ENCODE measurements around the gene RAN. TPM values are rescaled to one million over a fixed set of nuclear protein-coding genes. Genes with fewer than 3 reads are reported as not detected.
"Not testable (repeated sequence)": the region's sequence is repeated elsewhere in the genome, so short reads cannot be mapped to it uniquely, and the experiment has no call there.

RAN gene
- total and polyA plus RNA-seq, 7 donors, result 160 to 509 (median 186) TPM

- 1% methylated on average over 79 of the region's 79 CpGs for WGBS, 2 donors
- intact Hi-C loops (cut with DNase I), result loop anchor here (1.0 kb wide), 1 partner anchor 32 kb away; no protein-coding TSS in a partner anchor
- TF ChIP-seq POLR2AphosphoS5 (IDR thresholded peaks at IDR 0.05), result peak in 1 of 4 donors; percentile 36
- no peak for TF ChIP-seq EP300 (IDR thresholded peaks at IDR 0.05)
- TF ChIP-seq CTCF (IDR thresholded peaks at IDR 0.05), result no peak
- TF ChIP-seq POLR2A (IDR thresholded peaks at IDR 0.05), result no peak
- peak; percentile 93 for DNase-seq
- Histone ChIP-seq H3K27me3 (no peaks in the 10 kb centered on the region), H3K27ac (peak within 1 kb of the TSS; percentile 82 to 90 (median 83)), H3K36me3 (no peaks in the 10 kb centered on the region), H3K4me3 (peak within 1 kb of the TSS; percentile 87 to 100 (median 94)), H3K9me3 (no peaks in the 10 kb centered on the region), H3K4me1 (peaks cover 0 to 24% (median 14%) of the 10 kb centered on the region in 4 donors)
Measured at GRCh38 chr12:130838951-130839769, 32.7 kb upstream of the RAN start, which contains the start of gene STX2. TSS of gene STX2 (minus strand) at chr12:130839250. CDS start at chr12:130839099, 151 bp downstream.

- H3K27me3 ChIP-seq, result no peaks in the 10 kb centered on the region
- 54 to 67% methylated on average over 11 of the region's 11 CpGs for WGBS, 2 donors
- peak overlapping the region in 3 of 4 donors; percentile 87 to 100 (median 97) for H3K4me3 ChIP-seq
- DNase-seq, result peak; percentile 41
- H3K9me3 ChIP-seq, result no peaks in the 10 kb centered on the region
- H3K36me3 ChIP-seq, result no peaks in the 10 kb centered on the region
- H3K4me1 ChIP-seq, result peaks cover 0 to 24% (median 14%) of the 10 kb centered on the region in 4 donors
- intact Hi-C loops (cut with DNase I), result loop anchor here (1.0 kb wide), 1 partner anchor 31 kb away; no protein-coding TSS in a partner anchor
- TF ChIP-seq CTCF (IDR thresholded peaks at IDR 0.05) (no peak), POLR2AphosphoS5 (IDR thresholded peaks at IDR 0.05) (no peak)
- H3K27ac ChIP-seq, result peak overlapping the region; percentile 59 to 83 (median 60)
Measured at GRCh38 chr12:130839770-130840404, 32.0 kb upstream of the RAN start.

GRCh38 chr12:130846369-130846768, 25.5 kb upstream of the RAN start:
- intact Hi-C loops (cut with DNase I), result no loop called here
- Histone ChIP-seq H3K27ac (no peak overlapping the region), H3K4me3 (no peak overlapping the region), H3K9me3 (no peaks in the 10 kb centered on the region), H3K36me3 (no peaks in the 10 kb centered on the region), H3K27me3 (no peaks in the 10 kb centered on the region), H3K4me1 (no peaks in the 10 kb centered on the region)
- no peak for DNase-seq
- TF ChIP-seq EP300 (IDR thresholded peaks at IDR 0.05), result no peak
- TF ChIP-seq POLR2A (IDR thresholded peaks at IDR 0.05), result no peak
- no peak for TF ChIP-seq POLR2AphosphoS5 (IDR thresholded peaks at IDR 0.05)
- no peak for TF ChIP-seq CTCF (IDR thresholded peaks at IDR 0.05)

GRCh38 chr12:130847112-130847511, 24.8 kb upstream of the RAN start:
- Histone ChIP-seq H3K36me3 (no peaks in the 10 kb centered on the region), H3K27ac (no peak overlapping the region), H3K4me1 (no peaks in the 10 kb centered on the region), H3K9me3 (no peaks in the 10 kb centered on the region), H3K4me3 (no peak overlapping the region), H3K27me3 (no peaks in the 10 kb centered on the region)
- DNase-seq, result no peak
- WGBS, 2 donors, result 67 to 81% methylated on average over 7 of the region's 7 CpGs
- intact Hi-C loops (cut with DNase I), result no loop called here
- no peak for TF ChIP-seq POLR2A (IDR thresholded peaks at IDR 0.05)
- TF ChIP-seq POLR2AphosphoS5 (IDR thresholded peaks at IDR 0.05), result no peak
- TF ChIP-seq EP300 (IDR thresholded peaks at IDR 0.05), result no peak
- no peak for TF ChIP-seq CTCF (IDR thresholded peaks at IDR 0.05)

GRCh38 chr12:130848105-130848504, 23.8 kb upstream of the RAN start:
- H3K4me3 ChIP-seq; intact Hi-C loops (cut with DNase I); H3K9me3 ChIP-seq; DNase-seq; H3K27me3 ChIP-seq; H3K36me3 ChIP-seq; H3K4me1 ChIP-seq; H3K27ac ChIP-seq: not testable (repeated sequence)
- WGBS, 2 donors, result 97% methylated on average over 6 of the region's 6 CpGs

- 91 to 97% methylated on average over 1 of the region's 1 CpG for WGBS, 2 donors
Measured at GRCh38 chr12:130848785-130849305, 23.0 kb upstream of the RAN start.

More at GRCh38 chr12:130848785-130849305, 23.0 kb upstream of the RAN start:
- intact Hi-C loops (cut with DNase I); H3K36me3 ChIP-seq; DNase-seq; H3K27me3 ChIP-seq; H3K4me3 ChIP-seq; H3K27ac ChIP-seq; H3K9me3 ChIP-seq; H3K4me1 ChIP-seq: not testable (repeated sequence)

All from sigmoid colon (tissue), 7 donors.